HEK293 (cell line): Measurements from ENCODE around the gene TRABD.

Source experiments
- CTCF ChIA-PET: fragments of 350-600 bp; formaldehyde crosslinking; extraction: SDS; loops from one replicate; lab custom pipeline; 2021; ENCODE audit warnings: antibody characterized with exemption; lab: Yijun Ruan, JAX
- POLR2A ChIA-PET: fragments of 300-600 bp; formaldehyde crosslinking; extraction: SDS; loops from one replicate; lab custom pipeline; 2020; ENCODE audit warnings: antibody characterized with exemption, inconsistent platforms; lab: Yijun Ruan, JAX
- H3K27ac ChIP-seq: fragments of 200-500 bp; sonication (Bioruptor generic); 2 replicates; pipeline ENCODE4 v1.5.1; 2014; ENCODE audit warnings: low read depth, low read length, control low read depth, inconsistent platforms; ENCODE audit errors: extremely low read depth
- H3K36me3 ChIP-seq, 2 experiments: fragments of 200-500 bp in 1 of 2; sonication (Bioruptor generic) in 1 of 2; 1 replicate in 1 of 2; 2 replicates in 1 of 2; pipeline ENCODE4 v1.5.1; 2014 to 2017; ENCODE audit warnings: inconsistent platforms in 2 of 2, low read length in 2 of 2; ENCODE audit not compliant: control insufficient read depth in 2 of 2, insufficient read depth in 1 of 2
- H3K4me1 ChIP-seq: fragments of 200-500 bp; sonication (Bioruptor generic); 2 replicates; pipeline ENCODE4 v1.5.1; 2014; ENCODE audit warnings: mild to moderate bottlenecking, low read length, inconsistent platforms; ENCODE audit not compliant: control insufficient read depth, insufficient read depth
- H3K4me3 ChIP-seq: 2 replicates; pipeline ENCODE4 v1.5.1; 2011; ENCODE audit warnings: low read depth, mild to moderate bottlenecking, control low read depth, low read length, moderate library complexity
- H3K9me3 ChIP-seq: fragments of 200-500 bp; sonication (Bioruptor generic); 2 replicates; pipeline ENCODE4 v1.5.1; 2014; ENCODE audit warnings: low read depth, low read length, inconsistent platforms; ENCODE audit not compliant: control insufficient read depth, insufficient read depth
- GLIS1 ChIP-seq: fragments of 450-650 bp; formaldehyde crosslinking; IDR thresholded peaks from 2 replicates; pipeline ENCODE4 v1.5.1; 2016; ENCODE audit warnings: missing biosample characterization, missing genetic modification characterization
- GLIS2 ChIP-seq: fragments of 450-650 bp; formaldehyde crosslinking; IDR thresholded peaks from 2 replicates; pipeline ENCODE4 v1.5.1; 2016; ENCODE audit warnings: missing biosample characterization, missing genetic modification characterization
- HOXA7 ChIP-seq: sonication (generic); formaldehyde crosslinking; IDR thresholded peaks from 2 replicates; pipeline ENCODE4 v1.8.1; 2022; ENCODE audit warnings: missing genetic modification reagents, borderline replicate concordance
- SCRT1 ChIP-seq: fragments of 450-650 bp; formaldehyde crosslinking; IDR thresholded peaks from 2 replicates; pipeline ENCODE4 v1.5.1; 2016; ENCODE audit warnings: missing biosample characterization, missing genetic modification characterization, borderline replicate concordance
- SCRT2 ChIP-seq: fragments of 450-650 bp; formaldehyde crosslinking; IDR thresholded peaks from 2 replicates; pipeline ENCODE4 v1.5.1; 2016; ENCODE audit warnings: missing biosample characterization, missing genetic modification characterization
- SP2 ChIP-seq: fragments of 450-650 bp; formaldehyde crosslinking; IDR thresholded peaks from 2 replicates; pipeline ENCODE4 v1.5.1; 2016; ENCODE audit warnings: missing biosample characterization, missing genetic modification characterization
- TRIM28 ChIP-seq: IDR thresholded peaks from 2 replicates; pipeline ENCODE4 v1.6.1; 2011; ENCODE audit warnings: low read length, control low read depth, borderline replicate concordance
- ZFP41 ChIP-seq: fragments of 450-650 bp; formaldehyde crosslinking; IDR thresholded peaks from 2 replicates; pipeline ENCODE4 v1.5.1; 2016; ENCODE audit warnings: missing biosample characterization, missing genetic modification characterization, borderline replicate concordance
- ZFP69B ChIP-seq: fragments of 450-650 bp; formaldehyde crosslinking; IDR thresholded peaks from 2 replicates; pipeline ENCODE4 v1.5.1; 2016; ENCODE audit warnings: missing biosample characterization, missing genetic modification characterization
- ZNF221 ChIP-seq: fragments of 450-650 bp; formaldehyde crosslinking; IDR thresholded peaks from 2 replicates; pipeline ENCODE4 v1.5.1; 2017; ENCODE audit warnings: missing biosample characterization, missing genetic modification characterization, borderline replicate concordance
- ZNF311 ChIP-seq: fragments of 450-650 bp; formaldehyde crosslinking; IDR thresholded peaks from 2 replicates; pipeline ENCODE4 v1.5.1; 2017; ENCODE audit warnings: missing biosample characterization, missing genetic modification characterization, borderline replicate concordance
- ZNF341 ChIP-seq: fragments of 450-650 bp; formaldehyde crosslinking; IDR thresholded peaks from 2 replicates; pipeline ENCODE4; 2016; ENCODE audit warnings: low read depth, missing biosample characterization, missing genetic modification characterization
- ZNF394 ChIP-seq: fragments of 450-650 bp; formaldehyde crosslinking; IDR thresholded peaks from 2 replicates; pipeline ENCODE4 v1.5.1; 2016; ENCODE audit warnings: missing biosample characterization, missing genetic modification characterization, mild to moderate bottlenecking, moderate library complexity, borderline replicate concordance
- ZNF529 ChIP-seq: fragments of 450-650 bp; formaldehyde crosslinking; IDR thresholded peaks from 2 replicates; pipeline ENCODE4 v1.5.1; 2017; ENCODE audit warnings: missing genetic modification characterization, missing biosample characterization; ENCODE audit not compliant: insufficient replicate concordance
- ZNF654 ChIP-seq: fragments of 450-650 bp; formaldehyde crosslinking; IDR thresholded peaks from 2 replicates; pipeline ENCODE4 v1.5.1; 2016; ENCODE audit warnings: low read depth, missing biosample characterization, missing genetic modification characterization
- TF ChIP-seq, protein P1 (sequence below): fragments of 450-650 bp; formaldehyde crosslinking; IDR thresholded peaks from 2 replicates; pipeline ENCODE4 v1.5.1; 2016; ENCODE audit warnings: missing biosample characterization, missing genetic modification characterization
- TF ChIP-seq, protein P2 (sequence below): fragments of 450-650 bp; formaldehyde crosslinking; conservative IDR thresholded peaks from 2 replicates; pipeline ENCODE4 v1.5.1; 2016; ENCODE audit warnings: low read depth, missing biosample characterization, missing genetic modification characterization
- TF ChIP-seq, protein P3 (sequence below): fragments of 450-650 bp; formaldehyde crosslinking; IDR thresholded peaks from 2 replicates; pipeline ENCODE4 v1.5.1; 2016; ENCODE audit warnings: missing biosample characterization, missing genetic modification characterization
- TF ChIP-seq, protein P4 (sequence below): IDR thresholded peaks from 2 replicates; pipeline ENCODE4 v1.6.1; 2011; ENCODE audit warnings: mild to moderate bottlenecking, low read depth, low read length, borderline replicate concordance
- TF ChIP-seq, protein P5 (sequence below): fragments of 450-650 bp; formaldehyde crosslinking; IDR thresholded peaks from 2 replicates; pipeline ENCODE4 v1.5.1; 2017; ENCODE audit warnings: missing biosample characterization, missing genetic modification characterization
- TF ChIP-seq, protein P6 (sequence below): fragments of 450-650 bp; formaldehyde crosslinking; IDR thresholded peaks from 2 replicates; pipeline ENCODE4 v1.5.1; 2016; ENCODE audit warnings: missing biosample characterization, missing genetic modification characterization, borderline replicate concordance

The TRABD gene

DNA sequence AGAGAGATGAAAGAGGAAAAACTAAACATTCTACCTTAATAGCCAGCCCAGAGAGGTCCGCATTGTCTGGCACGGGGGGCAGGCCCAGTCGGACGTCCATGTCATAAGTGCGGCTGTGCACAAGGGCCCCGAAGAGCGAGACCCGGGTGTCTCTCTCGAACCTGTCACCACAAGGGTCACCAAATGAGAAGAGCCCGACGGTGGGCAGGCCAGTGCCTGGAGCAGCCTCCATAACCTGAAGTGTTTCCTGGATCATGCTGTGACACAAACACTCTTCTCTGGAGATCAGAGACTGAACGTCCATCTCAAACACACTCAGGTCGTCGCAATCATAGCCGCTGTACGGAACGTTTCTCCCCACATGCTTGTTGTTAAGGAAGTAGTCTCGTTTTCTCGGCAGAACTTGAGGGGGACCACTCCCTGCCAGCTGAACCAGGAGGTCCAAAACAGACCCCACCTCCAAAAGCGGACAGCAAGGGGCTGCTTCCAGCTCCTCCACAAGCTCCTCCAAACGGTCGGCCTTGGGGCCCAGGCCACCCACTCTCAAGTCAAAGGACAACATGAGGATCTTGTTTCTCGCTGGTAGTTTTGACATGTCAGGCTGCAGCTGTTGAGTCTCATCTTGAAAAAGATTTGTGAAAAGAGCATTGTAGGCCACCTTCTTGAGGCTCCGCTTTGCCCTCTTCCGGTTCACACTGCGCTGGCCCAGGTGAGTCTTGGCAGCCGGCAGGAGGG lies 58.1 kb downstream of the TRABD start:
- H3K4me3 ChIP-seq = peak overlapping the region; percentile 97
- CTCF ChIA-PET = interaction anchor here (0.6 to 2.0 kb wide), 10 partner anchors 11 to 359 kb away, joined by 3 to 13 read pairs (median 4); partner anchors contain the start of gene PLXNB2
- POLR2A ChIA-PET = interaction anchor here (0.6 to 2.2 kb wide), 13 partner anchors 11 to 382 kb away, joined by 3 to 7 read pairs (median 4); partner anchors contain the start of genes DENND6B, LMF2, NCAPH2 and PLXNB2
- peaks cover 3% of the 10 kb centered on the region; the same call in 1 of the 2 replicates for H3K4me1 ChIP-seq
- H3K9me3 ChIP-seq = no peaks in the 10 kb centered on the region
- H3K27ac ChIP-seq = peak overlapping the region; percentile 87
- TF ChIP-seq, protein P1, sequence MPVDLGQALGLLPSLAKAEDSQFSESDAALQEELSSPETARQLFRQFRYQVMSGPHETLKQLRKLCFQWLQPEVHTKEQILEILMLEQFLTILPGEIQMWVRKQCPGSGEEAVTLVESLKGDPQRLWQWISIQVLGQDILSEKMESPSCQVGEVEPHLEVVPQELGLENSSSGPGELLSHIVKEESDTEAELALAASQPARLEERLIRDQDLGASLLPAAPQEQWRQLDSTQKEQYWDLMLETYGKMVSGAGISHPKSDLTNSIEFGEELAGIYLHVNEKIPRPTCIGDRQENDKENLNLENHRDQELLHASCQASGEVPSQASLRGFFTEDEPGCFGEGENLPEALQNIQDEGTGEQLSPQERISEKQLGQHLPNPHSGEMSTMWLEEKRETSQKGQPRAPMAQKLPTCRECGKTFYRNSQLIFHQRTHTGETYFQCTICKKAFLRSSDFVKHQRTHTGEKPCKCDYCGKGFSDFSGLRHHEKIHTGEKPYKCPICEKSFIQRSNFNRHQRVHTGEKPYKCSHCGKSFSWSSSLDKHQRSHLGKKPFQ (tag by site-specific recombination) = peak; percentile 53; the same call in 1 of the 2 replicates
- TF ChIP-seq ZNF394 (tag by site-specific recombination) = peak; percentile 32; the same call in 1 of the 2 replicates
- TF ChIP-seq ZNF529 (tag by site-specific recombination) = no peak
- TF ChIP-seq ZNF341 (tag by site-specific recombination) = peak; percentile 97
- 0 out of 2 replicates have a peak, but pooled peaks have one; percentile 21 for TF ChIP-seq SCRT2 (tag by site-specific recombination)
- TF ChIP-seq SCRT1 = no peak
- TF ChIP-seq, protein P2, sequence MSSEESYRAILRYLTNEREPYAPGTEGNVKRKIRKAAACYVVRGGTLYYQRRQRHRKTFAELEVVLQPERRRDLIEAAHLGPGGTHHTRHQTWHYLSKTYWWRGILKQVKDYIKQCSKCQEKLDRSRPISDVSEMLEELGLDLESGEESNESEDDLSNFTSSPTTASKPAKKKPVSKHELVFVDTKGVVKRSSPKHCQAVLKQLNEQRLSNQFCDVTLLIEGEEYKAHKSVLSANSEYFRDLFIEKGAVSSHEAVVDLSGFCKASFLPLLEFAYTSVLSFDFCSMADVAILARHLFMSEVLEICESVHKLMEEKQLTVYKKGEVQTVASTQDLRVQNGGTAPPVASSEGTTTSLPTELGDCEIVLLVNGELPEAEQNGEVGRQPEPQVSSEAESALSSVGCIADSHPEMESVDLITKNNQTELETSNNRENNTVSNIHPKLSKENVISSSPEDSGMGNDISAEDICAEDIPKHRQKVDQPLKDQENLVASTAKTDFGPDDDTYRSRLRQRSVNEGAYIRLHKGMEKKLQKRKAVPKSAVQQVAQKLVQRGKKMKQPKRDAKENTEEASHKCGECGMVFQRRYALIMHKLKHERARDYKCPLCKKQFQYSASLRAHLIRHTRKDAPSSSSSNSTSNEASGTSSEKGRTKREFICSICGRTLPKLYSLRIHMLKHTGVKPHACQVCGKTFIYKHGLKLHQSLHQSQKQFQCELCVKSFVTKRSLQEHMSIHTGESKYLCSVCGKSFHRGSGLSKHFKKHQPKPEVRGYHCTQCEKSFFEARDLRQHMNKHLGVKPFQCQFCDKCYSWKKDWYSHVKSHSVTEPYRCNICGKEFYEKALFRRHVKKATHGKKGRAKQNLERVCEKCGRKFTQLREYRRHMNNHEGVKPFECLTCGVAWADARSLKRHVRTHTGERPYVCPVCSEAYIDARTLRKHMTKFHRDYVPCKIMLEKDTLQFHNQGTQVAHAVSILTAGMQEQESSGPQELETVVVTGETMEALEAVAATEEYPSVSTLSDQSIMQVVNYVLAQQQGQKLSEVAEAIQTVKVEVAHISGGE = peak; percentile 76
- TF ChIP-seq SP2 (tag by site-specific recombination) = peak; percentile 28
- TF ChIP-seq, all 188 proteins: peak for 6
- peaks cover 18 to 53% of the 10 kb centered on the region in 2 experiments; a peak in 2 of 3 replicates for H3K36me3 ChIP-seq

DNA sequence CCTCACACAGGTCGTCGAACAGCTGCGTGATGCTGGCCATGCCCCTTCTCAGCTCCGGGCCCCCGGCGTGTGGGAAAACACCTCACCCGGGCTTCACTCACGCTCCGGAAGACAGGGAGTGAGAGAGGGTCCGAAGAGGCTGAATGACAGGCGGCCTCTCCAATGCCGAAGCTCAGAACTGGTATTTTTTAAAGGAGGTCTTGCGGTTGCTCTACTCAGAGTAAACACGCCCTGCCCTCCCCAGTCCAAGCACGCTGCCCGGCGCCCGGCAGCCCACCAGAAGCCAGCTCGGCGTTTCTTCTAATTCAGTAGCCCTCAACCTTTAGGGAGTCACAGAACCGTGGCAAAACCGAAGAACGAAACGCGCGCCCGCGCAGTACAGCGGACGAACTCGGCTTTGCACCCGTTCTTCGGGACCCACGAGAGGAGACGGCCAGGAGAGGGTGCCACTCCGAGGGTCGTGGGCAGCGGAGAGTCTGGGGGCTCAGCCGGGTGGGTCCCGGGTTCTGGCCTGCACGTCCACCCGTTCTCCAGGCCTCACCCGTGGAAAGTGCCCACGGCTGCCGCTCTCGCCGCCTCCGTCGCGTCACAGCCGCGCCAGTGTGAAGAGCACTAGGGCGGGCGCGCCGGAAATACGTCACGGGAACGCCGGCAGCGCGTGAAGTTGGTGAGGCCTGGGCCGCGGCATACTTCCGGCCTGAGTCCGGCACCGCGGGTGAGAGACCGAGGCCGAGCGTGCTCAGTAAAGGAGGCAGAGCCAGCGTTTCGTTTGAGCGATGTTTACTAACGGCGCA lies 58.9 kb downstream of the TRABD start, which contains the start of gene TUBGCP6:
Gene TUBGCP6 (minus strand): TSS at position 604 of the 794 bp plus-strand sequence. CDS start 564 bp downstream, at position 40.
- Histone ChIP-seq H3K4me1 (peaks cover 3% of the 10 kb centered on the region; the same call in 1 of the 2 replicates), H3K4me3 (peak within 1 kb of the TSS; percentile 97), H3K36me3 (peaks cover 14 to 51% of the 10 kb centered on the region in 2 experiments; a peak in 2 of 3 replicates), H3K9me3 (no peaks in the 10 kb centered on the region), H3K27ac (peak within 1 kb of the TSS; percentile 87)
- ChIA-PET POLR2A (interaction anchor here (0.6 to 2.2 kb wide), 14 partner anchors 11 to 382 kb away, joined by 3 to 7 read pairs (median 4); partner anchors contain the start of genes DENND6B, LMF2, NCAPH2 and PLXNB2), CTCF (interaction anchor here (0.7 to 2.0 kb wide), 5 partner anchors 12 to 97 kb away, joined by 3 to 13 read pairs (median 4); partner anchors contain the start of gene PLXNB2)
- TF ChIP-seq HOXA7 (no peak), ZNF221 (tag by site-specific recombination) (no peak), GLIS2 (tag by site-specific recombination) (peak; percentile 35; the same call in 1 of the 2 replicates), ZFP69B (tag by site-specific recombination) (no peak), TRIM28 (no peak), ZNF654 (tag by site-specific recombination) (no peak), ZFP41 (tag by site-specific recombination) (no peak), GLIS1 (tag by site-specific recombination) (peak; percentile 36), ZNF311 (tag by site-specific recombination) (no peak)
- TF ChIP-seq, protein P3, sequence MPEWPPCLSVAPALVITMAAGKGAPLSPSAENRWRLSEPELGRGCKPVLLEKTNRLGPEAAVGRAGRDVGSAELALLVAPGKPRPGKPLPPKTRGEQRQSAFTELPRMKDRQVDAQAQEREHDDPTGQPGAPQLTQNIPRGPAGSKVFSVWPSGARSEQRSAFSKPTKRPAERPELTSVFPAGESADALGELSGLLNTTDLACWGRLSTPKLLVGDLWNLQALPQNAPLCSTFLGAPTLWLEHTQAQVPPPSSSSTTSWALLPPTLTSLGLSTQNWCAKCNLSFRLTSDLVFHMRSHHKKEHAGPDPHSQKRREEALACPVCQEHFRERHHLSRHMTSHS (tag by site-specific recombination) = no peak
- TF ChIP-seq, protein P4, sequence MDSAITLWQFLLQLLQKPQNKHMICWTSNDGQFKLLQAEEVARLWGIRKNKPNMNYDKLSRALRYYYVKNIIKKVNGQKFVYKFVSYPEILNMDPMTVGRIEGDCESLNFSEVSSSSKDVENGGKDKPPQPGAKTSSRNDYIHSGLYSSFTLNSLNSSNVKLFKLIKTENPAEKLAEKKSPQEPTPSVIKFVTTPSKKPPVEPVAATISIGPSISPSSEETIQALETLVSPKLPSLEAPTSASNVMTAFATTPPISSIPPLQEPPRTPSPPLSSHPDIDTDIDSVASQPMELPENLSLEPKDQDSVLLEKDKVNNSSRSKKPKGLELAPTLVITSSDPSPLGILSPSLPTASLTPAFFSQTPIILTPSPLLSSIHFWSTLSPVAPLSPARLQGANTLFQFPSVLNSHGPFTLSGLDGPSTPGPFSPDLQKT = no peak
- TF ChIP-seq, protein P5, sequence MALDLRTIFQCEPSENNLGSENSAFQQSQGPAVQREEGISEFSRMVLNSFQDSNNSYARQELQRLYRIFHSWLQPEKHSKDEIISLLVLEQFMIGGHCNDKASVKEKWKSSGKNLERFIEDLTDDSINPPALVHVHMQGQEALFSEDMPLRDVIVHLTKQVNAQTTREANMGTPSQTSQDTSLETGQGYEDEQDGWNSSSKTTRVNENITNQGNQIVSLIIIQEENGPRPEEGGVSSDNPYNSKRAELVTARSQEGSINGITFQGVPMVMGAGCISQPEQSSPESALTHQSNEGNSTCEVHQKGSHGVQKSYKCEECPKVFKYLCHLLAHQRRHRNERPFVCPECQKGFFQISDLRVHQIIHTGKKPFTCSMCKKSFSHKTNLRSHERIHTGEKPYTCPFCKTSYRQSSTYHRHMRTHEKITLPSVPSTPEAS = no peak
- TF ChIP-seq, protein P6, sequence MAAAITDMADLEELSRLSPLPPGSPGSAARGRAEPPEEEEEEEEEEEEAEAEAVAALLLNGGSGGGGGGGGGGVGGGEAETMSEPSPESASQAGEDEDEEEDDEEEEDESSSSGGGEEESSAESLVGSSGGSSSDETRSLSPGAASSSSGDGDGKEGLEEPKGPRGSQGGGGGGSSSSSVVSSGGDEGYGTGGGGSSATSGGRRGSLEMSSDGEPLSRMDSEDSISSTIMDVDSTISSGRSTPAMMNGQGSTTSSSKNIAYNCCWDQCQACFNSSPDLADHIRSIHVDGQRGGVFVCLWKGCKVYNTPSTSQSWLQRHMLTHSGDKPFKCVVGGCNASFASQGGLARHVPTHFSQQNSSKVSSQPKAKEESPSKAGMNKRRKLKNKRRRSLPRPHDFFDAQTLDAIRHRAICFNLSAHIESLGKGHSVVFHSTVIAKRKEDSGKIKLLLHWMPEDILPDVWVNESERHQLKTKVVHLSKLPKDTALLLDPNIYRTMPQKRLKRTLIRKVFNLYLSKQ (tag by site-specific recombination) = no peak
